ENCODE data around the gene TRERF1. TPM values are rescaled to one million over a fixed set of nuclear protein-coding genes. Genes with fewer than 3 reads are reported as not detected.
A peak's percentile ranks its signal among the peaks of the same experiment; 100 is the strongest.

The TRERF1 gene
- total and polyA plus RNA-seq, 2 experiments from 2014 or later: 6.4 to 8.7 TPM

DNA sequence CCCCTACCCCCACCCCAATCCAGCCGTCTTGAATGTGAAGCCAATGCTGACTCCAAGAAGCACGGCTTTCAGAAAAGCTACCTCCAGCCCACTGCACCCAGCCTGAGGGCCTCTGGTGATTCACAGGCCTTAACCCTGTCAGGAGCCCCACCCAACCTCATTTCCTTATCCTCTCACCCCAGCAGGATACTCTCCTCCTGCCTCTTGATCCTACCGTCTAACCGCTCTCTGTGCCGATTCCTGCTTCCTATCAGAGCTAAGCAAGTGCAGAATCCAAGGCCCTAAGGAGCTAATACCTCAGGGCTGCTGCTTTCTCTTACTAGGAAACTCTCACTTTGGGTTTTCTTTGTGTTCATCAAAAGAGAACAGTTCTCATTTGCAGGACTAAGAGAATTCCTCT, 47.2 kb downstream of the TRERF1 start:
- Histone ChIP-seq H3K27me3 (no peaks in the 10 kb centered on the region), H3K9me3 (ENCODE audit: low read depth) (no peaks in the 10 kb centered on the region), H3K4me1 (ENCODE audit: low read depth) (peaks cover 7% of the 10 kb centered on the region), H3K27ac (no peak overlapping the region), H3K4me3 (no peak overlapping the region), H3K36me3 (no peaks in the 10 kb centered on the region)
- TF ChIP-seq, protein P1, sequence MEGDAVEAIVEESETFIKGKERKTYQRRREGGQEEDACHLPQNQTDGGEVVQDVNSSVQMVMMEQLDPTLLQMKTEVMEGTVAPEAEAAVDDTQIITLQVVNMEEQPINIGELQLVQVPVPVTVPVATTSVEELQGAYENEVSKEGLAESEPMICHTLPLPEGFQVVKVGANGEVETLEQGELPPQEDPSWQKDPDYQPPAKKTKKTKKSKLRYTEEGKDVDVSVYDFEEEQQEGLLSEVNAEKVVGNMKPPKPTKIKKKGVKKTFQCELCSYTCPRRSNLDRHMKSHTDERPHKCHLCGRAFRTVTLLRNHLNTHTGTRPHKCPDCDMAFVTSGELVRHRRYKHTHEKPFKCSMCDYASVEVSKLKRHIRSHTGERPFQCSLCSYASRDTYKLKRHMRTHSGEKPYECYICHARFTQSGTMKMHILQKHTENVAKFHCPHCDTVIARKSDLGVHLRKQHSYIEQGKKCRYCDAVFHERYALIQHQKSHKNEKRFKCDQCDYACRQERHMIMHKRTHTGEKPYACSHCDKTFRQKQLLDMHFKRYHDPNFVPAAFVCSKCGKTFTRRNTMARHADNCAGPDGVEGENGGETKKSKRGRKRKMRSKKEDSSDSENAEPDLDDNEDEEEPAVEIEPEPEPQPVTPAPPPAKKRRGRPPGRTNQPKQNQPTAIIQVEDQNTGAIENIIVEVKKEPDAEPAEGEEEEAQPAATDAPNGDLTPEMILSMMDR (IDR thresholded peaks at IDR 0.05; ENCODE audit: low read depth, low read length): no peak
- DNase-seq (ENCODE audit: low read depth in 1 of 2, low spot score in 1 of 2): peak in 1 of 2 donors; percentile 51

GRCh38 chr6:42403831-42404230, 47.9 kb downstream of the TRERF1 start:
- Histone ChIP-seq H3K36me3 (no peaks in the 10 kb centered on the region), H3K9me3 (ENCODE audit: low read depth) (no peaks in the 10 kb centered on the region), H3K4me3 (no peak overlapping the region), H3K27ac (no peak overlapping the region), H3K27me3 (no peaks in the 10 kb centered on the region), H3K4me1 (ENCODE audit: low read depth) (peaks cover 7% of the 10 kb centered on the region)
- no peak for DNase-seq (ENCODE audit: low read depth in 1 of 2, low spot score in 1 of 2)
- TF ChIP-seq, protein P1 (IDR thresholded peaks at IDR 0.05; ENCODE audit: low read depth, low read length): no peak

GRCh38 chr6:42403421-42403820, 48.3 kb downstream of the TRERF1 start:
- H3K36me3 ChIP-seq: no peaks in the 10 kb centered on the region
- no peak for DNase-seq (ENCODE audit: low read depth in 1 of 2, low spot score in 1 of 2)
- no peak overlapping the region for H3K4me3 ChIP-seq
- peaks cover 7% of the 10 kb centered on the region for H3K4me1 ChIP-seq (ENCODE audit: low read depth)
- no peaks in the 10 kb centered on the region for H3K27me3 ChIP-seq
- TF ChIP-seq, protein P1 (IDR thresholded peaks at IDR 0.05; ENCODE audit: low read depth, low read length): no peak
- no peaks in the 10 kb centered on the region for H3K9me3 ChIP-seq (ENCODE audit: low read depth)
- no peak overlapping the region for H3K27ac ChIP-seq

GRCh38 chr6:42402184-42402583, 49.5 kb downstream of the TRERF1 start:
- TF ChIP-seq, protein P1 (IDR thresholded peaks at IDR 0.05; ENCODE audit: low read depth, low read length): no peak
- no peak overlapping the region for H3K4me3 ChIP-seq
- no peaks in the 10 kb centered on the region for H3K9me3 ChIP-seq (ENCODE audit: low read depth)
- no peaks in the 10 kb centered on the region for H3K36me3 ChIP-seq
- no peaks in the 10 kb centered on the region for H3K27me3 ChIP-seq
- peak in 1 of 2 donors; percentile 32 for DNase-seq (ENCODE audit: low read depth in 1 of 2, low spot score in 1 of 2)
- no peak overlapping the region for H3K27ac ChIP-seq
- peaks cover 12% of the 10 kb centered on the region for H3K4me1 ChIP-seq (ENCODE audit: low read depth)

GRCh38 chr6:42401613-42401951, 50.1 kb downstream of the TRERF1 start:
- Histone ChIP-seq H3K27ac (no peak overlapping the region), H3K9me3 (ENCODE audit: low read depth) (no peaks in the 10 kb centered on the region), H3K36me3 (no peaks in the 10 kb centered on the region), H3K4me3 (no peak overlapping the region), H3K4me1 (ENCODE audit: low read depth) (peaks cover 12% of the 10 kb centered on the region), H3K27me3 (no peaks in the 10 kb centered on the region)
- DNase-seq (ENCODE audit: low read depth in 1 of 2, low spot score in 1 of 2): no peak
- TF ChIP-seq, protein P1 (IDR thresholded peaks at IDR 0.05; ENCODE audit: low read depth, low read length): no peak

Measured in cardiac muscle cell (in vitro differentiated cells and primary cell).